GM12874 (cell line): ENCODE results near the gene NFAT5.

Source experiments
- CTCF ChIP-seq: IDR thresholded peaks from 2 replicates; pipeline ENCODE4 v1.5.1; 2011; ENCODE audit warnings: low read depth, mild to moderate bottlenecking, control low read depth, low read length, moderate library complexity; ENCODE audit not compliant: insufficient read depth

Gene NFAT5

DNA sequence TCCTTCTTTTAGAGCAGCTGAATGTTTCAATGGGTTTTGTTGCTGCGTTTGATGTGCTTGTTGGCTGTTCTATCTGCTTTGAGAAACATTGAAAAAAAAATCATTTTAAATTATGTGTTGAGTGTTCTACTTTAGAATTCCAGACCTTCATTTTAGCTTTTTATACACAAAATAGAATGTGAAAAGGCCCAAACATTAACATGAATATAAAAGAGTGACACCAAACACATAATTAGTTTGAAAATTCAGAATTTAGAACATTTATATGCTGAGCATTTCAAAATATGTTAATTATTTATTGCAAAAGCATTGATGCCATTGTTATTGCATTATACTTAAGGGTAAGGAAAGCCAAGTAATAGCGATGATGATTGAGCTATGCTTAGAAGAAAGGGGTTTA, 2.9 kb downstream of the NFAT5 start:
- TF ChIP-seq CTCF, result no peak

GRCh38 chr16:69579783-69580481, 14.2 kb downstream of the NFAT5 start:
- TF ChIP-seq CTCF, result no peak

GRCh38 chr16:69581297-69581696, 15.5 kb downstream of the NFAT5 start:
- TF ChIP-seq CTCF, result no peak

- TF ChIP-seq CTCF, result no peak
Observed at GRCh38 chr16:69589434-69590269, 23.9 kb downstream of the NFAT5 start.

GRCh38 chr16:69590590-69590989, 24.8 kb downstream of the NFAT5 start:
- TF ChIP-seq CTCF, result no peak

GRCh38 chr16:69593751-69594255, 28.0 kb downstream of the NFAT5 start:
- TF ChIP-seq CTCF, result no peak
